ENCODE data around the gene DCP1A.

- TF ChIP-seq POU6F1 (CRISPR knock-in tag; IDR thresholded peaks at IDR 0.05; ENCODE audit: borderline replicate concordance, low read depth): no peak
- TF ChIP-seq RARB (CRISPR knock-in tag; IDR thresholded peaks at IDR 0.05): no peak
- no peak for TF ChIP-seq TSHZ2 (CRISPR knock-in tag; IDR thresholded peaks at IDR 0.05)
- no peak for TF ChIP-seq ZC3H10 (CRISPR knock-in tag; IDR thresholded peaks at IDR 0.05)
- no peak for TF ChIP-seq ARNTL (CRISPR knock-in tag; IDR thresholded peaks at IDR 0.05; ENCODE audit: borderline replicate concordance, low read depth)
- TF ChIP-seq ZFP3 (CRISPR knock-in tag; IDR thresholded peaks at IDR 0.05): no peak
- no peak for TF ChIP-seq ISL1 (CRISPR knock-in tag; IDR thresholded peaks at IDR 0.05)
- no peak for TF ChIP-seq ZFP30 (CRISPR knock-in tag; IDR thresholded peaks at IDR 0.05)
Measured at GRCh38 chr3:53380306-53380705, 33.0 kb upstream of the DCP1A start.
